Nephron progenitor cell (in vitro differentiated cells): ENCODE data around the gene NCOA6.

Experiments used
- DNase-seq: peaks from one replicate; pipeline ENCODE4 v3.0.0; 2021
- H3K27ac Mint-ChIP-seq: 2 replicates; pipeline ENCODE4 v1.8.0; 2021; ENCODE audit warnings: mild to moderate bottlenecking, moderate library complexity, mixed read lengths
- H3K27me3 Mint-ChIP-seq: 2 replicates; pipeline ENCODE4 v1.8.0; 2021; ENCODE audit warnings: mild to moderate bottlenecking, low read depth, mixed read lengths; ENCODE audit not compliant: poor library complexity
- H3K36me3 Mint-ChIP-seq: 2 replicates; pipeline ENCODE4 v1.8.0; 2021; ENCODE audit warnings: low read depth, mixed read lengths
- H3K4me1 Mint-ChIP-seq: 2 replicates; pipeline ENCODE4 v1.8.0; 2021; ENCODE audit warnings: mixed read lengths
- H3K4me3 Mint-ChIP-seq: 2 replicates; pipeline ENCODE4 v1.8.0; 2021; ENCODE audit warnings: mild to moderate bottlenecking, moderate library complexity, mixed read lengths
- H3K9me3 Mint-ChIP-seq: 2 replicates; pipeline ENCODE4 v1.8.0; 2021; ENCODE audit warnings: mild to moderate bottlenecking, moderate library complexity, mixed read lengths
- CTCF ChIP-seq: fragments of 200-600 bp; sonication (generic); IDR thresholded peaks from 2 replicates; pipeline ENCODE4 v1.5.0; 2021; ENCODE audit warnings: antibody characterized with exemption

Gene NCOA6

GRCh38 chr20:34675561-34675960, 149.9 kb downstream of the NCOA6 start:
- Mint-ChIP-seq H3K36me3 (peaks cover 16% of the 10 kb centered on the region), H3K9me3 (no peaks in the 10 kb centered on the region), H3K4me3 (peak overlapping the region; percentile 97), H3K27ac (no peak overlapping the region), H3K4me1 (peaks cover 15% of the 10 kb centered on the region), H3K27me3 (no peaks in the 10 kb centered on the region)
- TF ChIP-seq CTCF: no peak
- DNase-seq: no peak

DNA sequence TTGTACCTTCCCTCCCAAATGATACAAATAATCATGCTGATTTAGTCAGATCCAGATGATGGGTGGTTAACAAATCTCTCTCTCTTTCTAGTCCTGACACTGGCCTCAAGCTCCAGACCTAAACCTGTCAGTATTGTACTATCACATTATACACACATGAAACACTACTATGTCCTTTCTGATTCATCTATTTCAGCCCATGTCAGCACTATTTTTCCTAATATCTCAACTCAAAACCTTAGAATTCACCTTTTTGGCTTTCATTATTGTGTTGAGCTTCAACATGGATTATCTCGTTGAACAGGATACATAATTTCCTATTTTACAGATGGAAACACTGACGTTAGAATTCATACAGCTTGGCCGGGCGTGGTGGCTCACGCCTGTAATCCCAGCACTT, 152.0 kb downstream of the NCOA6 start:
- TF ChIP-seq CTCF: no peak
- H3K4me3 Mint-ChIP-seq: no peak overlapping the region
- no peak overlapping the region for H3K27ac Mint-ChIP-seq
- H3K36me3 Mint-ChIP-seq: peaks cover 28% of the 10 kb centered on the region
- H3K4me1 Mint-ChIP-seq: peaks cover 15% of the 10 kb centered on the region
- H3K27me3 Mint-ChIP-seq: no peaks in the 10 kb centered on the region
- no peak for DNase-seq
- H3K9me3 Mint-ChIP-seq: peaks cover 10% of the 10 kb centered on the region

DNA sequence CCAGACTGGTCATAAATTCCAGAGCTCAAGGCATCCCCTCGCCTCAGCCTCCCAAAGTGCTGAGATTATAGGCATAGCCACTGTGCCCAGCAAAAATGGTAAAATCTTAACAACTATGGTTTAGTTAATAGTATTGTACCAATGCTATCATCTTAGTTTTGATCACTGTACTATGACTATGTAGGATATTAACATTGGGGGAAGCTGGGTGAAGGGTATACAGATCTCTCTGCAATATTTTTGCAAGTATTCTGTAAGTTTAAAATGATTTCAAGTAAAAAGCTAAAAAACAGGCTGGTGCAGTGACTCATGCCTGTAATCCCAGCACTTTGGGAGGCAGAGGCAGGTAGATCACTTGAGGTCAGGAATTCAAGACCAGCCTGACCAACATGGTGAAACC, 156.4 kb downstream of the NCOA6 start:
- Mint-ChIP-seq H3K4me1 (no peaks in the 10 kb centered on the region), H3K27ac (no peak overlapping the region), H3K36me3 (peaks cover 33% of the 10 kb centered on the region), H3K27me3 (no peaks in the 10 kb centered on the region), H3K9me3 (peaks cover 14% of the 10 kb centered on the region), H3K4me3 (no peak overlapping the region)
- no peak for TF ChIP-seq CTCF
- no peak for DNase-seq
